Measurements from ENCODE around the gene SAMD3.

- no peak for TF ChIP-seq DNMT1 (CRISPR knock-in tag; IDR thresholded peaks at IDR 0.05)
- no peak for TF ChIP-seq NFE2L2 (IDR thresholded peaks at IDR 0.05; ENCODE audit: low read length)
- TF ChIP-seq CTCF (CRISPR knock-in tag; IDR thresholded peaks at IDR 0.05), result no peak
These were observed at the start of gene SAMD3 for GRCh38 chr6:130222775-130223174.
